K562 (cell line): ENCODE results near the gene CEMIP2. TPM values are rescaled to one million over a fixed set of nuclear protein-coding genes. Genes with fewer than 3 reads are reported as not detected.

Source experiments
- ATF1 ChIP-seq, 2 experiments: fragments of 450-650 bp in 1 of 2; IDR thresholded peaks; 2 replicates each; pipeline ENCODE4 v1.6.1; 2016; ENCODE audit warnings: missing compliant biosample characterization in 1 of 2, missing genetic modification characterization in 1 of 2
- CBFA2T2 ChIP-seq: fragments of 450-650 bp; conservative IDR thresholded peaks from 2 replicates; pipeline ENCODE4 v1.6.1; 2017; ENCODE audit warnings: mild to moderate bottlenecking
- ETS2 ChIP-seq: IDR thresholded peaks from 2 replicates; pipeline ENCODE4 v1.6.1; 2016; ENCODE audit warnings: borderline replicate concordance, missing genetic modification characterization, mild to moderate bottlenecking, moderate library complexity, missing compliant biosample characterization; ENCODE audit not compliant: poor library complexity, severe bottlenecking
- HDAC8 ChIP-seq: fragments of 450-650 bp; IDR thresholded peaks from 2 replicates; pipeline ENCODE4 v1.6.1; 2016; ENCODE audit warnings: mild to moderate bottlenecking, missing genetic modification characterization, moderate library complexity, missing compliant biosample characterization
- HIVEP1 ChIP-seq: fragments of 250-450 bp; sonication (Bioruptor Pico); IDR thresholded peaks from 2 replicates; pipeline ENCODE4 v1.4.0; 2020; ENCODE audit warnings: mild to moderate bottlenecking
- MAZ ChIP-seq, 2 experiments: fragments of 450-650 bp in 1 of 2; sonication (generic) in 1 of 2; formaldehyde crosslinking; IDR thresholded peaks in 1 of 2; conservative IDR thresholded peaks in 1 of 2; 2 replicates each; pipeline versions ENCODE4 v1.4.0 to v1.5.0; 2020; ENCODE audit warnings: mild to moderate bottlenecking in 1 of 2, missing genetic modification reagents in 1 of 2
- MEF2A ChIP-seq: IDR thresholded peaks from 2 replicates; pipeline ENCODE4 v1.6.1; 2011; ENCODE audit warnings: low read depth, mild to moderate bottlenecking, low read length, moderate library complexity; ENCODE audit not compliant: control insufficient read depth
- NCOA1 ChIP-seq: fragments of 450-650 bp; IDR thresholded peaks from 2 replicates; pipeline ENCODE4 v1.6.1; 2016; ENCODE audit warnings: low read depth
- PHB ChIP-seq: fragments of 250-450 bp; sonication (Bioruptor Pico); IDR thresholded peaks from 2 replicates; pipeline ENCODE4 v1.5.0; 2021
- POU5F1 ChIP-seq: fragments of 150-350 bp; IDR thresholded peaks from 2 replicates; pipeline ENCODE4 v1.6.1; 2014; ENCODE audit warnings: borderline replicate concordance, low read length, low read depth, mild to moderate bottlenecking; ENCODE audit not compliant: partially characterized antibody
- PPARD ChIP-seq: fragments of 250-450 bp; sonication (Bioruptor Pico); IDR thresholded peaks from 2 replicates; pipeline ENCODE4 v1.8.0; 2022; ENCODE audit warnings: inconsistent platforms, mild to moderate bottlenecking, moderate library complexity
- RB1 ChIP-seq: fragments of 450-650 bp; IDR thresholded peaks from 2 replicates; pipeline ENCODE4 v1.6.1; 2017; ENCODE audit warnings: low read depth, mild to moderate bottlenecking
- ZBTB2 ChIP-seq: fragments of 450-650 bp; IDR thresholded peaks from 2 replicates; pipeline ENCODE4 v1.6.1; 2016; ENCODE audit warnings: antibody characterized with exemption
- ZBTB26 ChIP-seq: fragments of 450-650 bp; formaldehyde crosslinking; IDR thresholded peaks from 2 replicates; pipeline ENCODE4 v1.4.0; 2022; ENCODE audit warnings: missing genetic modification characterization
- ZNF134 ChIP-seq: fragments of 250-450 bp; sonication (Bioruptor Pico); conservative IDR thresholded peaks from 2 replicates; pipeline ENCODE4 v1.4.0; 2020
- ZNF23 ChIP-seq: fragments of 250-450 bp; sonication (Bioruptor Pico); IDR thresholded peaks from 2 replicates; pipeline ENCODE4 v1.4.0; 2020; ENCODE audit warnings: mild to moderate bottlenecking
- polyA plus RNA-seq, 8 experiments: library from polyadenylated mRNA; depleted of rRNA in 4 of 8; stranded (reverse) in 5 of 8; unstranded in 3 of 8; fragments of >200 nt; fragmentation: Nextera tagmentation in 2 of 8; fragmentation: Illumina TruSeq in 1 of 8; extraction: Ambion mirVana in 2 of 8; extraction: Trizol in 1 of 8; gene quantifications; 2 replicates each; pipeline versions ENCODE4 v1.2.1 to v1.2.3, GENCODE V29; 2011 to 2014; ENCODE audit warnings: inconsistent platforms in 1 of 8, missing spikeins in 1 of 8
- total RNA-seq, 7 experiments: library from RNA; depleted of rRNA in 6 of 7; stranded (reverse); fragments of >200 nt in 6 of 7; fragmentation: Illumina TruSeq in 2 of 7; extraction: Trizol in 2 of 7; gene quantifications; 2 replicates each; pipeline versions ENCODE4 v1.2.1 to v1.2.3, GENCODE V29; 2011 to 2021; ENCODE audit warnings: low replicate concordance in 1 of 7
- TF ChIP-seq, protein P1 (sequence below): fragments of 200-800 bp; sonication (Bioruptor generic); IDR thresholded peaks from 2 replicates; pipeline ENCODE4 v1.6.1; 2017; ENCODE audit warnings: missing genetic modification characterization, missing compliant biosample characterization
- TF ChIP-seq, protein P2 (sequence below): sonication (generic); formaldehyde crosslinking; IDR thresholded peaks from 2 replicates; pipeline ENCODE4 v1.8.1; 2023; ENCODE audit warnings: missing genetic modification reagents, mild to moderate bottlenecking, borderline replicate concordance

The CEMIP2 gene
- total and polyA plus RNA-seq, 9 of the 15 experiments (the other 6 are each of a cell fraction or from before 2014, with no cell fraction given): 5.4 to 29.9 (median 14.2) TPM

DNA sequence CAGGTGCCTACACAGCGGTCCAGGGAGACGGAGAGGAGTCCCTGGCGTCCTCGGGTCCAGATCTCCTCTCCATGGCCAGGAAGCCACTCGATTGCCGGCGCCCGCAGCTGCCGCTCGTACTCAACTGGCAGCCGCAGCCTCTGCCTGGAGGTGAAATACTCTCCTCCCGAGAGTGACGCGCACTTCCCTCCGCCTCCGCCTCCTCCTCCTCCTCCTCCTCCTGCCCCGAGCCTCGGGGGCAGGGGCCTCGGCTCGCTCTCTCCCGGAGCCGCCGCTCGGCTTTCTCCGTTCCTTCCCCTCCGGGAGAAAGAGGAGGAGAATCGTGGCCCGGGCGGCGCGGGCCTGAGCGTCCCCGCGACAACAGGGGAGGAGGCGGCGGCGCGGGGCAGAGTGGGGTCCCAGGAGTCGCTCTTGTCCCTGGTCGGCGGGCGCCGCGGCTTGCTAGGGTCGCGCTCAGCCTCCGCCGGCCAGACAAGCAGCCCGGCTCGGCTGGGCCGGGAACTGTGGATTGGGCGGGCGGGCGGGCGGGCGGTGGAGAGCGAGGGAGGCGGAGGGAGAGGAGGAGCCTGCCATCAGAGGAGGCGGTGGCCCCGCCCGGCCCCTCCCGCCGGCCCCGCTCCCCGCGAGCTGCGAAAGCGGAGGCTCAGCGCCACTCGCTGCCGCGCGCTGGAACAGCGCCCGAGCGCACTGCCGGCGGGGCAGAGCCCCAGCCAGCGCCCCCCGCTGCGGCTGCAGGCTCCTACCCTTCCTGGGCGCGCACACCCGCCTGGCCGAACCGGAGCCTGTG, at the start of gene CEMIP2 (continued):
- TF ChIP-seq, protein P1, sequence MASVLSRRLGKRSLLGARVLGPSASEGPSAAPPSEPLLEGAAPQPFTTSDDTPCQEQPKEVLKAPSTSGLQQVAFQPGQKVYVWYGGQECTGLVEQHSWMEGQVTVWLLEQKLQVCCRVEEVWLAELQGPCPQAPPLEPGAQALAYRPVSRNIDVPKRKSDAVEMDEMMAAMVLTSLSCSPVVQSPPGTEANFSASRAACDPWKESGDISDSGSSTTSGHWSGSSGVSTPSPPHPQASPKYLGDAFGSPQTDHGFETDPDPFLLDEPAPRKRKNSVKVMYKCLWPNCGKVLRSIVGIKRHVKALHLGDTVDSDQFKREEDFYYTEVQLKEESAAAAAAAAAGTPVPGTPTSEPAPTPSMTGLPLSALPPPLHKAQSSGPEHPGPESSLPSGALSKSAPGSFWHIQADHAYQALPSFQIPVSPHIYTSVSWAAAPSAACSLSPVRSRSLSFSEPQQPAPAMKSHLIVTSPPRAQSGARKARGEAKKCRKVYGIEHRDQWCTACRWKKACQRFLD (CRISPR knock-in tag): 0 out of 2 replicates have a peak, but pooled peaks have one; percentile 26
- TF ChIP-seq RB1: peak; percentile 18; the same call in 1 of the 2 replicates
- no peak for TF ChIP-seq ETS2 (tag)
- TF ChIP-seq, protein P2, sequence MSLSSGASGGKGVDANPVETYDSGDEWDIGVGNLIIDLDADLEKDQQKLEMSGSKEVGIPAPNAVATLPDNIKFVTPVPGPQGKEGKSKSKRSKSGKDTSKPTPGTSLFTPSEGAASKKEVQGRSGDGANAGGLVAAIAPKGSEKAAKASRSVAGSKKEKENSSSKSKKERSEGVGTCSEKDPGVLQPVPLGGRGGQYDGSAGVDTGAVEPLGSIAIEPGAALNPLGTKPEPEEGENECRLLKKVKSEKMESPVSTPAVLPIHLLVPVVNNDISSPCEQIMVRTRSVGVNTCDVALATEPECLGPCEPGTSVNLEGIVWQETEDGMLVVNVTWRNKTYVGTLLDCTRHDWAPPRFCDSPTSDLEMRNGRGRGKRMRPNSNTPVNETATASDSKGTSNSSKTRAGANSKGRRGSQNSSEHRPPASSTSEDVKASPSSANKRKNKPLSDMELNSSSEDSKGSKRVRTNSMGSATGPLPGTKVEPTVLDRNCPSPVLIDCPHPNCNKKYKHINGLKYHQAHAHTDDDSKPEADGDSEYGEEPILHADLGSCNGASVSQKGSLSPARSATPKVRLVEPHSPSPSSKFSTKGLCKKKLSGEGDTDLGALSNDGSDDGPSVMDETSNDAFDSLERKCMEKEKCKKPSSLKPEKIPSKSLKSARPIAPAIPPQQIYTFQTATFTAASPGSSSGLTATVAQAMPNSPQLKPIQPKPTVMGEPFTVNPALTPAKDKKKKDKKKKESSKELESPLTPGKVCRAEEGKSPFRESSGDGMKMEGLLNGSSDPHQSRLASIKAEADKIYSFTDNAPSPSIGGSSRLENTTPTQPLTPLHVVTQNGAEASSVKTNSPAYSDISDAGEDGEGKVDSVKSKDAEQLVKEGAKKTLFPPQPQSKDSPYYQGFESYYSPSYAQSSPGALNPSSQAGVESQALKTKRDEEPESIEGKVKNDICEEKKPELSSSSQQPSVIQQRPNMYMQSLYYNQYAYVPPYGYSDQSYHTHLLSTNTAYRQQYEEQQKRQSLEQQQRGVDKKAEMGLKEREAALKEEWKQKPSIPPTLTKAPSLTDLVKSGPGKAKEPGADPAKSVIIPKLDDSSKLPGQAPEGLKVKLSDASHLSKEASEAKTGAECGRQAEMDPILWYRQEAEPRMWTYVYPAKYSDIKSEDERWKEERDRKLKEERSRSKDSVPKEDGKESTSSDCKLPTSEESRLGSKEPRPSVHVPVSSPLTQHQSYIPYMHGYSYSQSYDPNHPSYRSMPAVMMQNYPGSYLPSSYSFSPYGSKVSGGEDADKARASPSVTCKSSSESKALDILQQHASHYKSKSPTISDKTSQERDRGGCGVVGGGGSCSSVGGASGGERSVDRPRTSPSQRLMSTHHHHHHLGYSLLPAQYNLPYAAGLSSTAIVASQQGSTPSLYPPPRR (CRISPR knock-in tag): no peak
- TF ChIP-seq MEF2A: no peak
- TF ChIP-seq CBFA2T2: no peak
- no peak for TF ChIP-seq HDAC8 (tag)
- no peak for TF ChIP-seq ZBTB2
- TF ChIP-seq NCOA1: no peak
- TF ChIP-seq POU5F1: no peak
- no peak for TF ChIP-seq ZNF23 (CRISPR knock-in tag)
- no peak for TF ChIP-seq ZBTB26
- TF ChIP-seq MAZ (CRISPR knock-in tag; conservative IDR thresholded peaks at IDR 0.05 in 1 of 2, IDR thresholded peaks at IDR 0.05 in 1 of 2): peak; percentile 79 to 82
- no peak for TF ChIP-seq PHB (CRISPR knock-in tag)
- TF ChIP-seq ATF1 (CRISPR knock-in tag; IDR thresholded peaks at IDR 0.05): no peak
- 0 out of 2 replicates have a peak, but pooled peaks have one; percentile 22 for TF ChIP-seq ATF1 (tag; IDR thresholded peaks at IDR 0.05)
- TF ChIP-seq HIVEP1 (CRISPR knock-in tag): no peak
- no peak for TF ChIP-seq ZNF134 (CRISPR knock-in tag)
- no peak for TF ChIP-seq PPARD
